ENCODE results near the gene CHPF2. TPM values are rescaled to one million over a fixed set of nuclear protein-coding genes. Genes with fewer than 3 reads are reported as not detected.

CHPF2 gene
- total and polyA plus RNA-seq, 2 experiments from 2014 or later, result 48.0 to 120 TPM

DNA sequence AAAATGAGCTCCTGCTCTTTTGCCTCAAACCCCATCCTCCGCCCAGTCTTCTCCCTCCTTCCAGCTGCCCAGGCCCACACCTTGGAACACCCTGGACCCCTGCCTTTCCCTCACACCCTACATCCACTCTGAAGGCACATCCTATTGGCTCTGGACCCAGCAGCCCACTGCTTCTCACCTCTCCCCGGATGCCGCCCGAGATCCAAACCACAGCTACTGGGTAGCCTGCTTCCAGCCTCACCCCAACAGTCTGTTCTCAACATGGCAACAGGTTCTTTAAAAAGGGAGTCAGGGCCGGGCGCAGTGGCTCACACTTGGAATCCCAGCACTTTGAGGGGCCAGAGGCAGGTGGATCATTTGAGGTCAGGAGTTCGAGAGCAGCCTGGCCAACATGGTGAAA is 25.7 kb downstream of the CHPF2 start:
- DNase-seq, result no peak
- 92 to 97% methylated on average over 7 of the region's 7 CpGs for WGBS, 2 experiments (ENCODE audit: low coverage in 1 of 2, low lambda C conversion rate in 2 of 2, missing lambda C conversion rate in 2 of 2)
- Histone ChIP-seq H3K4me2 (ENCODE audit: unreplicated experiment) (no peak overlapping the region), H2AFZ (no peak overlapping the region), H3K9me2 (ENCODE audit: insufficient read depth) (no peaks in the 10 kb centered on the region), H3K9me3 (ENCODE audit: low read depth) (no peaks in the 10 kb centered on the region), H3F3A (ENCODE audit: insufficient read depth) (no peaks in the 10 kb centered on the region), H3K36me3 (ENCODE audit: low read depth) (no peaks in the 10 kb centered on the region), H3K27ac (no peak overlapping the region), H3K27me3 (replicated peaks; ENCODE audit: insufficient read depth) (peaks cover 25% of the 10 kb centered on the region), H3K4me1 (ENCODE audit: insufficient read depth) (no peaks in the 10 kb centered on the region), H3K79me2 (ENCODE audit: insufficient read depth) (no peaks in the 10 kb centered on the region), H4K20me1 (ENCODE audit: insufficient read depth) (no peaks in the 10 kb centered on the region), H3K9ac (no peak overlapping the region), H3K4me3 (no peak overlapping the region)
- TF ChIP-seq EZH2phosphoT487 (IDR thresholded peaks at IDR 0.05; ENCODE audit: insufficient read depth, low read depth), result no peak
- TF ChIP-seq EZH2 (IDR thresholded peaks at IDR 0.05; ENCODE audit: insufficient read depth, poor library complexity, severe bottlenecking), result no peak
- in situ Hi-C loops (cut with MboI), result no loop called here

DNA sequence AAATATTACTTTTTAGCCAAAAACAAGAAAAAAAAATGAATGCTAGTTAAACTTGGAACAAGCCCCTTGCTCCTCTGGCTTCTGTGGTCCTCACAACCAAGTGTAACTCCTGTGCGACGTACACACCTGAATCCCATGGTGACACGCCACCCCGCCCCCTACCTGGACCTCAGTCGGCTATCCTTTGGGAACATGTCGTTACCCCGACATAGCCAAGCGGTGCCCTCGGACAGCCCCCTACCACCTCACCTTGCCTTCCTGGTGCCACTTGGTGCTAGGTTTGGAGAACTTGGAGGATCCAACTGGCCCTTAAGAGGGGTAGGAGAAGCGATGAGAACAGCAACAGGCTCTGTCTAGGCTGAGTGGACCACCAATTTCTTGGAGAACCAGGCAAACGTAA is 28.2 kb downstream of the CHPF2 start:
- in situ Hi-C loops (cut with MboI), result no loop called here

DNA sequence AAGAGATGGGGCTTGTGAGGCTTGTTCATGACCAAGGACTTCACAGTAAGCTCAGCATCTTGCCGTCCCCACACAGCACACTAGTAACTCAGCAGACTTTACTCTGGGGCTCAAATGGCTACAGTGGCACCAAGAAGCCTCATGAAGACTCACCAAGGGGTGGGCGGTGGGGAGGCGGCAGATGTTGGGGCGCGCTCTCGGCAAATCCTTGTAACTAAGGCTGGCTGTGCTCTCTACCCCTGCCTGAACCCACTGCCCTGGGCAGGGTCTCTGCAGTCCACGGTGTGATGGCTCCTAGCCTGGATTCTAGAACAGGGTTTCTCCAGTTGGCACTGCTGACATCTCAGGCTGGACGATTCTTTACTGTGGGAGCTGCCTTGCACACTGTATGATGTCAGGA is 28.6 kb downstream of the CHPF2 start:
- Histone ChIP-seq H3K9me2 (ENCODE audit: insufficient read depth) (no peaks in the 10 kb centered on the region), H3K27ac (no peak overlapping the region), H4K20me1 (ENCODE audit: insufficient read depth) (no peaks in the 10 kb centered on the region), H3K79me2 (ENCODE audit: insufficient read depth) (no peaks in the 10 kb centered on the region), H3K27me3 (replicated peaks; ENCODE audit: insufficient read depth) (peaks cover 25% of the 10 kb centered on the region), H3K9ac (no peak overlapping the region), H2AFZ (no peak overlapping the region), H3K36me3 (ENCODE audit: low read depth) (no peaks in the 10 kb centered on the region), H3K9me3 (ENCODE audit: low read depth) (no peaks in the 10 kb centered on the region), H3K4me1 (ENCODE audit: insufficient read depth) (no peaks in the 10 kb centered on the region), H3K4me2 (ENCODE audit: unreplicated experiment) (no peak overlapping the region), H3K4me3 (no peak overlapping the region), H3F3A (ENCODE audit: insufficient read depth) (no peaks in the 10 kb centered on the region)
- in situ Hi-C loops (cut with MboI), result no loop called here
- DNase-seq, result no peak
- WGBS, 2 experiments (ENCODE audit: low coverage in 1 of 2, low lambda C conversion rate in 2 of 2, missing lambda C conversion rate in 2 of 2), result 58 to 62% methylated on average over 8 of the region's 8 CpGs
- no peak for TF ChIP-seq EZH2phosphoT487 (IDR thresholded peaks at IDR 0.05; ENCODE audit: insufficient read depth, low read depth)
- TF ChIP-seq EZH2 (IDR thresholded peaks at IDR 0.05; ENCODE audit: insufficient read depth, poor library complexity, severe bottlenecking), result no peak

More for the DNA sequence above, 28.2 kb downstream of the CHPF2 start:
- H3K4me1 ChIP-seq (ENCODE audit: insufficient read depth), result no peaks in the 10 kb centered on the region
- no peaks in the 10 kb centered on the region for H3K9me2 ChIP-seq (ENCODE audit: insufficient read depth)
- peaks cover 25% of the 10 kb centered on the region for H3K27me3 ChIP-seq (replicated peaks; ENCODE audit: insufficient read depth)
- H3F3A ChIP-seq (ENCODE audit: insufficient read depth), result no peaks in the 10 kb centered on the region
- H3K79me2 ChIP-seq (ENCODE audit: insufficient read depth), result no peaks in the 10 kb centered on the region
- H3K9ac ChIP-seq, result no peak overlapping the region
- no peaks in the 10 kb centered on the region for H4K20me1 ChIP-seq (ENCODE audit: insufficient read depth)
- TF ChIP-seq EZH2 (IDR thresholded peaks at IDR 0.05; ENCODE audit: insufficient read depth, poor library complexity, severe bottlenecking) (no peak), EZH2phosphoT487 (IDR thresholded peaks at IDR 0.05; ENCODE audit: insufficient read depth, low read depth) (no peak)
- H3K4me2 ChIP-seq (ENCODE audit: unreplicated experiment), result no peak overlapping the region
- no peak overlapping the region for H2AFZ ChIP-seq
- no peak overlapping the region for H3K4me3 ChIP-seq
- no peak overlapping the region for H3K27ac ChIP-seq
- 80 to 82% methylated on average over 11 of the region's 11 CpGs for WGBS, 2 experiments (ENCODE audit: low coverage in 1 of 2, low lambda C conversion rate in 2 of 2, missing lambda C conversion rate in 2 of 2)
- DNase-seq, result no peak
- H3K9me3 ChIP-seq (ENCODE audit: low read depth), result no peaks in the 10 kb centered on the region
- no peaks in the 10 kb centered on the region for H3K36me3 ChIP-seq (ENCODE audit: low read depth)

DNA sequence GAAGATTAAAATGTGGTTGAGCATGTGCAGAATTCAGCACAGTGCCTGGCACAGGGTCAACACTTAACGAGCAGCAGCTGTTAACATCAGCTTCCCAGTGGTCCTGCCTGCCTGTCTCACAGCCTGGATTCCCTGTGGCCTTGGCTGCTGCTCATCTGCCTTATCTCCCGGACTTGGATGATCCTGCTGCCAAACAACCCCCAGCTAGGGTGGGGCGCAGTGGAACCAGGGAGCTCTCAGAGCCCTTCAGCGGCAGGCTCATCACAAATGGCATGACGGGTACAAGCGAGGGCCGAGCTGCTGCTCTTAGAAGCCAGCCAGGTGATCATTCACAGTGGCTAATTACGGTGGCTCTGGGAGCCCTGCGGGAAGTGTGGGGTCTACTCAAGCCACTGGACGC is 29.2 kb downstream of the CHPF2 start:
- H3K4me2 ChIP-seq (ENCODE audit: unreplicated experiment), result no peak overlapping the region
- no peak overlapping the region for H3K27ac ChIP-seq
- H3K9me2 ChIP-seq (ENCODE audit: insufficient read depth), result no peaks in the 10 kb centered on the region
- no peaks in the 10 kb centered on the region for H3K4me1 ChIP-seq (ENCODE audit: insufficient read depth)
- peaks cover 25% of the 10 kb centered on the region for H3K27me3 ChIP-seq (replicated peaks; ENCODE audit: insufficient read depth)
- no peak overlapping the region for H3K4me3 ChIP-seq
- TF ChIP-seq EZH2 (IDR thresholded peaks at IDR 0.05; ENCODE audit: insufficient read depth, poor library complexity, severe bottlenecking) (no peak), EZH2phosphoT487 (IDR thresholded peaks at IDR 0.05; ENCODE audit: insufficient read depth, low read depth) (no peak)
- H4K20me1 ChIP-seq (ENCODE audit: insufficient read depth), result no peaks in the 10 kb centered on the region
- no peak overlapping the region for H2AFZ ChIP-seq
- no peaks in the 10 kb centered on the region for H3F3A ChIP-seq (ENCODE audit: insufficient read depth)
- H3K79me2 ChIP-seq (ENCODE audit: insufficient read depth), result no peaks in the 10 kb centered on the region
- no peak for DNase-seq
- no peaks in the 10 kb centered on the region for H3K9me3 ChIP-seq (ENCODE audit: low read depth)
- WGBS, 2 experiments (ENCODE audit: low coverage in 1 of 2, low lambda C conversion rate in 2 of 2, missing lambda C conversion rate in 2 of 2), result 12 to 17% methylated on average over 10 of the region's 10 CpGs
- H3K9ac ChIP-seq, result no peak overlapping the region
- H3K36me3 ChIP-seq (ENCODE audit: low read depth), result no peaks in the 10 kb centered on the region
- in situ Hi-C loops (cut with MboI), result no loop called here

DNA sequence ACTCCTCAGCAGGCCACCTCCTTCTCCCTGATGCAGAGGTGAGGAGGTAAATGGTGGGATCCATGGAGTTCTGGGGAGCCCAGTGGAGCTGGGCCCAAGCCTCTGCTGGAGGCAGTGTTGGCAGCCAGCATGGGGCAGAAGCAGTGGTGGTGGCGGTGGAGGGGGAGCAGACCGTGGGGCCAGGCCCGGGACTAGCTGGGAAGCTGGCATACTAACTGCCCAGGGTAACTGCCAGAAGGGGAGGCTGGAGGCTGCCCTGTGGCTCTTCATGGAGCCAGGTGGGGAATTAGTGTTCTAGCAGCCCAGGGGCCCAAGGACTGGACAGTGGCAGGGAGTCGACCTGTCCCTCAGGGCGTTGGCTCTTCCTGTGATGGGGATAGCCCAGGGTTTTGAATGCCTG is 32.3 kb downstream of the CHPF2 start:
- H3F3A ChIP-seq (ENCODE audit: insufficient read depth), result no peaks in the 10 kb centered on the region
- WGBS, 2 experiments (ENCODE audit: low coverage in 1 of 2, low lambda C conversion rate in 2 of 2, missing lambda C conversion rate in 2 of 2), result 46 to 53% methylated on average over 5 of the region's 5 CpGs
- H3K9ac ChIP-seq, result no peak overlapping the region
- no peaks in the 10 kb centered on the region for H3K79me2 ChIP-seq (ENCODE audit: insufficient read depth)
- peaks cover 20% of the 10 kb centered on the region for H3K27me3 ChIP-seq (replicated peaks; ENCODE audit: insufficient read depth)
- H3K27ac ChIP-seq, result no peak overlapping the region
- in situ Hi-C loops (cut with MboI), result no loop called here
- no peak overlapping the region for H2AFZ ChIP-seq
- no peak overlapping the region for H3K4me3 ChIP-seq
- H3K36me3 ChIP-seq (ENCODE audit: low read depth), result no peaks in the 10 kb centered on the region
- no peak for DNase-seq
- no peak overlapping the region for H3K4me2 ChIP-seq (ENCODE audit: unreplicated experiment)
- no peaks in the 10 kb centered on the region for H4K20me1 ChIP-seq (ENCODE audit: insufficient read depth)
- TF ChIP-seq EZH2 (IDR thresholded peaks at IDR 0.05; ENCODE audit: insufficient read depth, poor library complexity, severe bottlenecking), result no peak
- TF ChIP-seq EZH2phosphoT487 (IDR thresholded peaks at IDR 0.05; ENCODE audit: insufficient read depth, low read depth), result no peak
- H3K4me1 ChIP-seq (ENCODE audit: insufficient read depth), result no peaks in the 10 kb centered on the region
- H3K9me2 ChIP-seq (ENCODE audit: insufficient read depth), result no peaks in the 10 kb centered on the region
- no peaks in the 10 kb centered on the region for H3K9me3 ChIP-seq (ENCODE audit: low read depth)
